ENCODE data around the gene CDH4.
"Not testable (repeated sequence)": the region's sequence is repeated elsewhere in the genome, so short reads cannot be mapped to it uniquely, and the experiment has no call there.

Gene CDH4

DNA sequence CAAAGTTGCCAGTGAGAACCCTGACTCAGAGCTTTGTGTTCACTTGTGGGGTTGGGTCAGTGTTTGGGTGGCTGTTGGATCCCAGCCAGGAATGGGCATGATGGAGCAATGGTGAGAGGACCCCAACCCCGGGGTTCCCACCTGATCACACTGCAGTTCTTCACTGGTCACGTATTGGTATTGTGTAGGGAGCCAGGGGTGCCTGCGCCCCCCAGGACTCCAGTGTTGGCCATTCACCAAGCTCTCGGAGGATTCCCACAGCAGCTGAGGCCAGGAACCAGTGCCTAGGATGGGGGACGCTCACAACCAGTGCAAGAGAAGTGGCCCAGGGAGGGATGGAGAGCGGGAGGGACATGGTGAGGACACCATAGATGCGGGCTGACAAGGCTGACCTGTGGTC is 207.2 kb downstream of the CDH4 start:
- no peak for DNase-seq (ENCODE audit: low spot score)

DNA sequence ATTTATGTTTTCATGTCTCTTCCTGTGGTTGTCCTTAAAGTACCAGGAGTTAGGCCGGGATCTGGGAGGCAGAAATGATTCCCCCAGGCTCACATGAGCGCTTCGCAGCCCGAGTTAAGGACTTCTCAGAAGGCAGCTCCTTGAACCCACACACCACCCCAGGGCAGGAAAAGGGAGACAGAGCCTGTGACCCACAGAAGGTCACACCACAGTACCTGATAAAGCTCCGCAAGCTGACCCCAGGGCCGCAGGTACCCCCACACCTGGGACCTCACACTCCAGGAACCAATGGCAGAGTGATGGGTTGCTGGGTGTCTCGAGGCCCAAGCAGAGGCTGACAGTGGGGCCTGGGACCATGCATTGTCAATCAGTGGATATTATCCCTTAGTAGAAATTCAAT is 207.6 kb downstream of the CDH4 start:
- no peak for DNase-seq (ENCODE audit: low spot score)

DNA sequence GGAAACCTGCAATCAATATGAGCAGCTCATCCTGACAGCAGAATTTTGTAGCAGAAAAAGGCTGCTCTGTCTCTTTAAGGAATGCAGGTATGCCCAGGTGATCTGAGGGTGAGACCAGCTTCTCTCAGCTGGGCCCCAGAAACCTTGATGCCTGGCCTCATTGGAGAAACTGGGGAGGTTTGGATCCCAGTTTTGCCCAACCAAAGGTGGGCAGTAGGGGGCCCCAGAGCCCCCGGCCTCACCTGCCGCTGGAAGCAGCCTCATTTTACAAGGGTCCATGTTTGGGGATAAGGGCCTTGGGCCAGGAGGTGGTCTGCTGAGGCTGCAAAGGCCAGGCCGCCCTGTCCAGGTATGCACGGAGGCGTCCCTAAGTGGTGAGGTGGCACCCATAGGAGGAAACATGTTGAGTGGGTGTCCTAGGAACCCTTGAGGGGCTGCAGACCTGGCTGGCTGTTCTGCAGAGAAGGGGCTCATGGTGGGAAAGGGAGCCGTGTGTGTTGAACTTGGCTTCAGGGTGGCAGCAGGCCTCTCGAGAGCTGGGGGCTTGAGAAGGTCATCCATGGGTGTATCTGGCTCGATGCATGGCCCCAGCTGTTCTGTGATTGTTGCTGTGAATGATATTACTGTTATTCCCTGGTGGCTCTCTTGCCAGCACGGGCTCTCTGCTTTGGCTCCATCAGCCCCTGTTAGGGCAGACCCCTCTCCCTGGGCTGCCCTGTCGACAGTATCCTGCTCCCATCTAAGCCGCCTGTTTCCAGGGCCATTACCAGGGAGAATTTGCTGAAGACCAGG is 208.4 kb downstream of the CDH4 start:
- DNase-seq (ENCODE audit: low spot score) = no peak

DNA sequence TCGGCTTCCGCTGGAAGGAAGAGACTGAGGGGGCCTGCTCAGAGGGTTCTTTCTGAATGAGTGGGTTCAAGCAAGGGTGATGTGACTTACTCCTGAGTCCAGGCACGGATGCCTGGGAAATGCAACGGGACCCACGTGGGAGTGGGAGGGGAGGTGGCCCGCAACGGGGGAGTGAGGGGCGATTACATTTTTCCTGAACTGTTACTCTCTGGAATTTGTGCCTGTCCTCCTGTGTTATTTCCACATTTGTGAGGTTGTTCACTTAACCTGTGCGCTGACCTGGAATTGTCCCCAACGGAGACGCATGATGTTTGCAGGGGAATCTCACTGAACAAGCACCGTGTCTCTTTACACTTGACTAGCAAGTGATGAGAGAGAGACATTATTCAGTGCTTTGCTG is 209.4 kb downstream of the CDH4 start:
- no peak for DNase-seq (ENCODE audit: low spot score)

DNA sequence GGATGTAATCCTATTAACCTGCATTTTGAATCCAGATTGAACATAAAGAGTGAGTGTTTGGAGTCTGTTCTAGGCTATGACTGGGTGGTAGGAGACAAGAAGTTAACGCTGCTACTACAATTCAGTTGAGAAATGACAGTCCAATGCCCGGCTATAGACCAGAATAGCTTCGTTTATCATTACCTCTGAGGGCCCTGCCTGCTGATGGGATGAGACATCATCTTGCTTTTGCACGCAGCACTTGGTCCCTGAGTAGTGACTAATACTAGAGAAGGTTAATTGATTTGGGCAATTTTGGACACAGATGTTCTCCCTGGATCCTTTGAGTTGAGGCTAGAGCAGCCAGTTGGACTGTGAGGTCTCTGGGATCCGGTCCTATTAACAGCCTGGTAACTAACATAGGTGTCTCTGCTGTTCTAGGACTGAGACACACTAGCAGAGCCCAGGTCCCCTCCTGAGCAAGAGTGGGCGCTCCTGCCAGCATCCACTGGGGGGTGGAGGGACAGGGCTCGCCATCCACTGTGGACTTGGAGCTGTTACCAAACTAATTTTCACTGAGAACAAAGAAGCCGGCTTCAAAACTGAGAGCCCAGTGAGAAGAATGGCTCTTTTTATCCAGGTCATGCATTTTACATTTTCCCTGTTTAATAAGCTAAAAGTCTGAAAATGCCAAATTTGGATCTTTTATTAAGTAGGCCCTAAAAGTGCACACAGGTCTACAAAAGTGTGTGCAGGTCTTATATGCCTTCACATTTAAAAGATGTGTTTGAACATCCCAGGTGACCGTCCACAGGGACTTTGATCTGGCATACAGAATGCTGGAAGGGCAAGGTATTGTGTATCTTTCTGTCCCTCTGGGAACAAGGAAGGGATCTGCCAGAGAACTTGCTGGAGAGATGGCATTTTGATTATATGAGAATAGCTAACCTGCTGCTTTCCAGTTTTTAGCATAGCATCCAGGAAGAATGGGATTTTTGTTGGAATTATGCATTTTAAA is 212.5 kb downstream of the CDH4 start:
- DNase-seq (ENCODE audit: low spot score) = no peak

DNA sequence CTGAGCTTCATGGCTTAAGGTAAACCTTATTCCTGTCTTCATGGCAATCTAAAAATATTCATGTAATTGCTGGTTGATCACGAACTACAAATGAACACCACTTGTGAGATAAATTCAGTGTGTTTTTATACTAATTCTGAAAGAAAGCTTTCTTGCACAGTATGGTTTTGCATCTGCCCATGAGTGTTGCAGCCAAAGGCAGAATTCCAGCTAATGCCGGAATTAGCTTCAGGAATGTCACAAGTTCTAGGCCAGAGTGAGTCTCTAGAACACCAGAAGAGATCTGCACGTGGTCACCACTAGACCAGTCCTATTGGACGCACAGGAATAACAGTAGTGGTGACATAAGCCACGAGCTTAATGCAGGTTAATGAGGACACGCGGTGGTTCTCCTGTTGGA is 223.7 kb downstream of the CDH4 start:
- DNase-seq (ENCODE audit: low spot score) = no peak

DNA sequence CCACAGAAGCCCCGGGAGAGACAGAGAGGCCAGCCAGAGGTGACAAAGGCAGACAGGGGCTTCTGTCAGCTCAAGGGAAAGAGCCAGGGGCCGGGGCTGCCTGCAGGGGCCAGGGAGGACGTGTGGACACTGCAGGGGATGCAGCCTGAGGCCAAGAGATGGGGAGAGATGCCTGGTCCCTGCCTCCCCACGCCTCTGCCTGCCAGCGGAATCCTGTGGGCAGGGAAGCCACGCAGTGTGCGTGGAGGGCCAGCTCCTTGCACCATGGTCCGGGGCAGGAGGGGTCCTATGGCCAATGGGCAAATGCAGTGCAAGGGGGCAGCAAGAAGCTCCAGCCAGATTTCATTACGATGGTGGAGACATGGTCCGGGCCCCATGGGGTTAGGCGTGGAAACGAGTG is 224.9 kb downstream of the CDH4 start:
- no peak for DNase-seq (ENCODE audit: low spot score)

DNA sequence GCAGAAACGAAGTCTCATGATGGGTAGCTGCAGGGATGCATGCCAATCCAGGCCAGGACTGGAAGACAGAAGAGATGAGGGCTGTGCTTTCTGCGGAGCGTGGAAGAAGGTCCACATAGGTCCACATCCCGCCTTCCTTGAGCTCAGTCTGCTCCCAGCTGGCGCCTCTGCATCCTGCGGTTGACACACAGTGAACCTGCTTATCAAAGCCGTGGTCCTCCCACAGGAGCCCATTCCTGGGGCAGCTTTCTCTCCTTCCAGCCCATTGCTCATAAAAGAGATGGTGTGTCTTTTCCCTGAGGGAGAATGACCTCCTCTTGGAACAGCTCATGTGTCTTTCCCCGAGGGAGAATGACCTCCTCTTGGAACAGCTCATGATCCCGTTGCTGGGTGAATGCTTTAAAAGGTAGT is 225.4 kb downstream of the CDH4 start:
- no peak for DNase-seq (ENCODE audit: low spot score)

DNA sequence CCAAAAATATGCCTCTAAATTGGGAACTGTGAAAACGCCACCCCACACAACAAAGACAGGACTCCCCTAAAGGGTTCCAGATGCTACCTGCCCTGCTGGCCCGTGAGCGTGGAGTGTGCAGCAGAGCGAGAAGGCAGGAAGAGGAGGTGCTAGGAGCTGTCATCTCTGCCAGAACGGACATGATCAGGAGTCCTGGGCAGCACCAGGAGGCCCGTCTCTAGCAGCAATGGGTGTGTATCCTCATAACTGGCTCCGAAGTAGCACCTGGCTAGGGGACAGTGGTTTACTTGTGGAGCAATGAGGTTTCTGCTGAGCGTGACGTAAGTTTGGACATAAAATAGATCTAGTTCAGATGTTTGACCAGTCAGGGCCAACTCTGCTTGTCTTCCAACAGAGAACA is 226.0 kb downstream of the CDH4 start:
- DNase-seq (ENCODE audit: low spot score) = no peak

DNA sequence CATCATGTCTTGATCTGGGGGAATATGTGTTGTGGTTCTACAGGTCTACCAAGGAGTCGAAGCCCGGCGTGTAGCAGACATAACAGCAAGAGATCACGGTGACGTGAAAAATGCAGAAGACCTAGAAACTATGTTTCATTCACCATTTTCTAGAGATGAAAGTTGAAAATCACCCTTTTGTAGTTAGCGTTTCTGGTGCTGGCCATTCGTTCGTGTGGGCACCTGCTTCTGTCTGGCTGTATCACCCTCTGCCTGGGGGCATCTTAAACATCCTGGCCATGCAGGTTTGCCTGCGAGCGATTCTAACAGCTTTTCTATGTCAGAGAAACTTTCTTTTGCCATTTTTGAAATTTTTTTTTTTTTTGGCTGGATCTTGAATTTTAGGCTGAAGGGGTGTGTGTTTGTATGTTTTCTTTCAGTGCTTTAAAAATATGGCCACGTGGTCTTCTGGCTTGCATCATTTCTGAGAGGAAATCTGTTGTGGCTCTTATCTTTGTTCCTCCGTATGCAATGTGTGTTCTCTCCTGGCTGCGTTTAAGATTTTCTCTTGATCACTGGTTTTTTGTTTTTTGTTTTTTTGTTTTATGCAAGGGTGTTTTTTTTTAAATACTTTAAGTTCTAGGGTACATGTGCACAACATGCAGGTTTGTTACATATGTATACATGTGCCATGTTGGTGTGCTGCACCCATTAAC is 226.7 kb downstream of the CDH4 start:
- no peak for DNase-seq (ENCODE audit: low spot score)

DNA sequence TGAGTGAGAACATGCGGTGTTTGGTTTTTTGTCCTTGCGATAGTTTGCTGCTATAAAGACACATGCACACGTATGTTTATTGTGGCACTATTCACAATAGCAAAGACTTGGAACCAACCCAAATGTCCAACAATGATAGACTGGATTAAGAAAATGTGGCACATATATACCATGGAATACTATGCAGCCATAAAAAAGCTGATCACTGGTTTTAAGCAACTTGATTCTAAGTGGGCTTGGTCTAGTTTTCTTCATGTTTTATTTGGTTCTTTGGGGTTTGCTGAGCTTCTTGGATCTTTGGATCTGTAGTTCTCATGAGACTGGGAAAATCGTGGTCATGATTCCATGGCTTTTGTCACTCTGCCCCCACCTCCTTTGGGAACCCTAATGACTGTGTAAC is 227.4 kb downstream of the CDH4 start:
- DNase-seq (ENCODE audit: low spot score) = not testable (repeated sequence)

DNA sequence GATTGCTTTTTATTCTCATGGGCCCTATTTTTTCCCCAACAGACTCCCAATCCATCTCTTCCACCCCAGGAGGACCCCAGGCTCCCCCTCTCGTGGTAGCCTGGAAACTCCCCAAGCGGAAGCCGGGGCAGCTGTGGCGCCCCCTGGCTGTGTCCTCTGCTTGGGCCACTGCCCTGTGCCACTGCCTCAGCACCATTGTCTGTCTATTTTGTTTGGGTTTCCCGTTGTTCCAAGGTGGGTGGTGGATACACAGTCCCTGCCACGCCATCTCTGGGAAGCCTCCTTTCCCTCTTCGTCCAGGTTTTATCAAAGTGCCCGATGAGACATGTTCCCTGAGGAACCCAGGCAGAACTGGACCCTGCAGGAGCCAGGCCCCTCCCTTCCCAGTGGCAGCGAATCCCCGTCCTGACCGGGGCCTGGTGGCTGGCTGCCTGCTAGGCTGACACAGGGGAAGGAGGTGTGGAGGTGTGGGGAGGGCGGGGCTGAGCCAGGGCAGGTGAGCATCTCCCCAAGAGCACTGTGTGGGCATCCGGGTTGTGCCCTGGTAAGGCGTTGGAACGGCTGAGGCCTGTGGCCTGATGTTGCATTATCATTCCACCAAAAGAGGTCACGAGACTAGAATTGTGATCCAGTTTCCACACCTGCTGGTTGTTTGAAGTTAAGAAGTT is 228.2 kb downstream of the CDH4 start:
- DNase-seq (ENCODE audit: low spot score) = no peak

DNA sequence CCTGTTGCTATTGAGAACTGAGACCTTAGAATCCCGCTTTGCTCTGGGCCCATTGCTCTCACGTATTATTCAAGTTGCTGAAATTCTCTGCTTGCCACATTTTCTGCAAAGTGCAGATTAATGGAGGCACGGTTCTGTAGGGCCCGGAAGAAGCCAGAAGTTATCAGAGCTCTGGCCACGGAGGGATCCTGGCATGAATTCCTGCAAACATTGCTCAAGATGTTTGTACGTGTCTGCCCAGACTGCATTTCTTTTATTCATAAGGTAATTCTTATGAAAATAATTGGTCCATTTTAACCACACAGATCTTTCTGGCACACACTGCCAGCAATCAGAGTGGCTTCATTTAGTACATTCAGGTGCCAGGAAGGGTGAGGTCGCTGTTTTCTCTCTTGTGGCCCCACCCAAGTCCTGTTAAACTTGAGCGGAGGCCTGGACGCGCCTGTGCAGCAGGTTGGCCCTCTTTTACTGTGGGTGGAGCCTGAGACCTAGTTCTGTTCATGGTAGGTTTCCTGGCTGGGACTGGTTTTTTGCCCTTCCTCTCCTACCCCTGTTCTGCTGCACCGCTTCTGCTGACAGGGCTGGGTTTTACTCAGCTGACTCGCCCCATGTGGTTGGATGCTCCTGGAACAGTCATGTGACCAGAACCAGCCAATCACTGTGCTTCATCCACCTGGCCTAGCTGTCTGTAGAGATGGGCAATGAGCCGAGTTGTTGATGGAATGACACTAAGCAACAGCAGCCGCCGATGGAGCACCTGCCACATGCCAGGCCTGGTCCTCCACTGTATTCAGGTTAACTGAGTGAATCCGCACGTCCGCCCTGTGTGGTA is 230.2 kb downstream of the CDH4 start:
- DNase-seq (ENCODE audit: low spot score) = no peak

DNA sequence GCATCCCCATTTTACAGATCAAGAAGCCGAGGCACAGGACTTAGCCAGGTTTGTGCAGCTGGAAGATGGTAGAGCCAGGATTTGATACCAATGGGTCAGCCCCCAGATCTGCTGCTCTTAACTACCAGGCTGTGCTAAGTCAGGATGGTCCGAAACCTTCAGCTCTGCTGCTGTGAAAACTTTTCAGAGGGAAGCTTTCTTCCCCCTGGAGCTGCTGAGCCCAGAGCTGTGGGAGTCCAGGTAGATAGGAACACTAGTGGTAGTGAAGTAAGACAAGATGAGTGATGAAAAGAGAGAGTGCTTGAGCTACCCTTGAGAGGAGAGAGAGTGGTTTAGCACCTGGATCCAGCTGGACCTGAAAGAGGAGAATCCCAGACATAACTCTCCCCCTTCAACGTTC is 230.8 kb downstream of the CDH4 start:
- no peak for DNase-seq (ENCODE audit: low spot score)

DNA sequence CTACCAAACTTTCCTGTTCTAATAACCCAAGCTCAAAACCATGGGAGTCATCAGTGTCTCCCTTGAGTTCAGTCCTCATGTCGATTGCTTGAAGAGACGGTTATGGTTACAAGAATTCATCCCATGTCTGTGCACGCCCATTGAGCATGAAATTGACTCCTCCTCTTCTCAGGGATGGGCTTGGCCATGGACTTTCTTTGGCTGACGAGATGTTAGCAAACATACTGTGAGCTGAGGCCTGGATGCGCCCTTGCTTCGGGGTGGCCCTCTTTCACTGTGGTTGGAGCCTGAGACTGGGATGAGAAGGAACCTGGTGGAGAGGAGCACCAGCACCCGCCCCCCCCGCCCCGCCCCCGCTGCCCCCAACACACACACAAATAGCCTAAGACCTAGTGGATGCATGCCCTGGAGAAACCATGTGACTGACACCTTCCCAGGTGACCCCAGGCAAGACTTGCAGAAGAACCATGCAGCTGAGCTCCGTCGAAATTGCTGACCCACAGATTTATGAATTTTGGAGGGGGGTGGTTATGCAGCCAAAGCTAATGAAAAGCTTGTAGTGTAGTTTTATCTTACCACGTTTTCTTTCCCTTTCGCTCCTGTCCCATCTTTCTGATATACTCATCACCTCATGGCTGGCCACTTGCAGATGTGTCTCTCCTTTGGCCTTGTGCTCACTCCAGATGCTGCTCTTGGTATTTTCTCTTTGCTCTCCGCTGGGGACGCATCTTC is 231.4 kb downstream of the CDH4 start:
- no peak for DNase-seq (ENCODE audit: low spot score)

DNA sequence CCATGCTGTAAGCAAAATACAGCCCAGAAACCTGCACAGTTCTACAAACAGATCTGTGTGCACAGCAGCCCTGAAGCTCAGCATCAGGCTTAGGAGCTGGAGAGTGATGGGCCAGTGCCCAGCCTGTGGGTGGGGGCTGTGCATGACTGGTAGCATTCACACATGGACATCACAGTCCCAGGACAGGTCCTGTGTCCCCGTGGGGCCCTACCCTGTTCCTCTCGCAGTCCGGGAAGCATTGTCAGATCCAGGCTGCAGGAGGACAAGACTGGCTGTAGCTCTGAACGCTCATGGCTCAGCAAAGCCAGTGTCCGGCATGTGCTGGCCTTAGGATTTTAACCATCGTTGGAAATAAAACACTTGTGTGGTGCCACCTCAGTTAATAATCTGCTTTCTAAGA is 234.1 kb downstream of the CDH4 start:
- DNase-seq (ENCODE audit: low spot score) = no peak

DNA sequence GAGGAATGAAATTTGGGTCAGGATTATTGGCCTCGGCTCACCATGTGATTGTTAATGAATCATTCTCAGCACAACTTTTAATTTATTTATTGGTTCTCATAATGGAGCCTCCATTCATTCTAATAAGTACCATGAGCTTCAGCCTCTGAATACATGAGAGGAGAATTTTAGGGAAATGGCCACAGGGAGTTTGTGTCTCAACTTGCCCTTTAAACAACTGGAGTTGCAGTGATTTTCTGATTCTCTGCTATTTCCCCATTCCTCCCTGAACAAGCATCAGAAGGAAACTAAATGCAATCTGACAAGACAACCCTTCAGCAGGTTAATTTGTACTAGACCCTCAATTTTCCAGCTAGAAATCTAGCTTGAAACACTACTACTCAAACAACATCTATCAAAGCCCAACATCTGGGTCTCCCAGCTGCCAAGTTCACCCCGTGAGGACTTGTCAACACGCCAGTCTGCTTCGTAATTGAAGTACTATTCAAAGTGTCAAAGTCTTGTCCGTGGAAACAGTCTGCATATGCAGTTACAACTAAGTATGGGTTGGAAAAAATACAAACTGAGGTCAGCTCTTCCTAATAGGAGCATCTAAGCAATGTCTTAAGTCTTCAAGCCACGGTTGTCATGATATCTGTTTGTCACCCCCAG is 235.4 kb downstream of the CDH4 start:
- DNase-seq (ENCODE audit: low spot score) = no peak

DNA sequence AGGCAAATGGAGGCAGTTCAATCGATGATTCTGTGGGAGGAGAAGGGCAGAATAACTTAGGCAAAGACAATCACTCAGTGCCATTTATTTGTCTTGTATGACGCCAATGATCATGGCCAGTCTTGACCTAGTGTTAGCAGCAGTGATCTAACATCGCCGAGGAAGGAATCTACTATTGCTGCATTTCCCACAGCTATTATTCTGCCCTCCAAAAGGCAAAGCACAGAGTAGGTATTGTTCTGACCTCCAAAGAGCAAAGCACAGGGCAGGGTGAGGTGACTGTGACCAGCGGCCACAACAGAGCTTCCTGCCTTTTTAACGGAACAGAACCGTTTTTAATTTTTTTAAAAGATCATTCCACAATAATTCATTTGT is 235.9 kb downstream of the CDH4 start:
- DNase-seq (ENCODE audit: low spot score) = no peak

DNA sequence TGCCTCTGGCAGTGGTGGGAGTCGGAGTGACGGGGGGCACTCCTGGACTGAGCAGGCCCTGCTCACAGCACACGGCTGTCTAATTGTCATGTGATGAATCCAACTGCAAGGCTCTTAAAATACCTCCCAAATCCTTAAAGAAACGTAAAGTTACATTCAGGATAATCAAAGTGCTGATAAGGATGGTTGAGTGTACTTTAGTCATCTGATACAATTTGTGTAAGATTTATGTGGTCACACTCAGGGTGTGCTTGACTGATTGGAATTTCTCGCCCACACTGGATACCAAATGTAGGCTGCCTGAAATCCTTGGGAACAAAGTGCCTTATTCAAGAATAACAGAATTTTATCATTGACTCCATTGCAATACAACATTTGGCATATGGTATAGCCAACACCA is 238.7 kb downstream of the CDH4 start:
- no peak for DNase-seq (ENCODE audit: low spot score)

DNA sequence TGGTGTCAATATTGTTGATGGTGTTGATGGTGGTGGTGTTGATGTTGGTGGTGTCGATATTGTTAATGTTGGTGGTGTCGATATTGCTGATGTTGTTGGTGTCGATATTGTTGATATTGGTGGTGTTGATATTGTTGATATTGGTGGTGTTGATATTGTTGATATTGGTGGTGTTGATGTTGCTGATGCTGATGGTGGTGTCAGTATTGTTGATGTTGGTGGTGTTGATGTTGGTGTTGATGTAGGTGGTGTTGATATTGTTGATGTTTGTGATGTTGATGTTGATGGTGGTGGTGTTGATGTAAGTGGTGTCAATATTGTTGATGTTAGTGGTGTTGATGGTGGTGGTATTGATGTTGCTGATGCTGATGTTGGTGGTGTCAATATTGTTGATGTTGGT is 240.0 kb downstream of the CDH4 start:
- no peak for DNase-seq (ENCODE audit: low spot score)
